Activated T-helper 1 cell treated with anti-CD3 and anti-CD28 coated beads, Interleukin-2, amount 50 U/mL, for 16 hours (primary cell): ENCODE measurements around the gene MLLT3.

Experiments used
- DNase-seq, 2 donors: peaks; one replicate each; pipeline ENCODE4 v3.0.0-alpha.2; 2020; ENCODE audit warnings: low read depth in 1 of 2, low spot score in 1 of 2

Gene MLLT3

DNA sequence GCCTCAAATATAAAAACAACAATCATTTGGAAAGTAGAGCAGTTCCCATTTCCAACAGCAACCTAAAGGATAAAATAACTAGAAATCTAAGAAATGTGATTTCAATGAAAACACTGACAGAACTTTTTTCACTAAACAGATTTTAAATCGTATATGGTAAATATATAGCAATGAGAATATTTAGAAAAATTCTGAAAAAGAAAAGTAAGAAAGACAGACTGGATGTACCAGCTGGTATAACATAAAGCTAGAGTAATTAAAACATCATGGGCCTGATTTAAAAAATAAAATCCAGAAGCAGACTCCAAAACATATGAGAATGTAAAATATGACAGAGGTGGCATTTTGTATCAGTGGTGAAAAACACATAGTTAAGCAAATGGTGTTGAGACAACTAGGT, 308.9 kb downstream of the MLLT3 start:
- DNase-seq = no peak

DNA sequence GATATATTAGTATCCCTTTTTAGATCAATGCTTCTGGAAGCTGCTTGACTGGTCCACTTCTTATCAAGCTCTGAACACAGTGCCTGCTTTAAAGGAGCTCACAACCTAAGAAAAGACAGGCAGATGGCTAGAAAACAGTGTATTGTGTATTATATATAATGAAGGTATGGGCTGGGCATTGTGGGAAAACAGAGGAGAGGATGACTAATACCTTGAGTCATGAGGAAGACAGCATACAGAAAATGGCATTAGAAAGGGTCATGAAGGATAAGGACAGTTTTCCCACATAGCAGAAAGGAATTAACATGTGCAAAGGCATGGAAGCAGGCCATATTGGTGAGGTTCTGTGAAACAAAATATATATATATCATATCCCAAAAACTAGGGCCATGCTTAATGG, 309.6 kb downstream of the MLLT3 start:
- DNase-seq = no peak

DNA sequence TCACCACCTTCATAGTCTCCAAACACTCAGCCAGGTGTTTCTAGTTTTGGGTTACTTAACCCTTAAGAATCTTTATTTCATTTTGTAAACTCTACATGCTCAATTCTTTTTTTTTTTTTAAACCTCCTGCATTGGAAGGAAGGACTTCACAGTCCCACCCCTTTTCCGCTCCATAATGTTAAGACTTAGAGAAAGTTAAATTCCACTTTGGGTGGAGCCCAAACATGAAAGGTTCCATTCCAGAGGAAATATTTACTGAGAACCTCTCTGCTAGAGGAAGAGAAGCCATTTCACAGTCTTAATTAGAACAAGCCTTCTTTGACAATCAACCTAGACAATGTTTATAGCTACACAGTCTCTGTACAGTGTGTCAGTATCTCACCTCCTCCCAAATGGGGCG, 312.3 kb downstream of the MLLT3 start:
- no peak for DNase-seq

DNA sequence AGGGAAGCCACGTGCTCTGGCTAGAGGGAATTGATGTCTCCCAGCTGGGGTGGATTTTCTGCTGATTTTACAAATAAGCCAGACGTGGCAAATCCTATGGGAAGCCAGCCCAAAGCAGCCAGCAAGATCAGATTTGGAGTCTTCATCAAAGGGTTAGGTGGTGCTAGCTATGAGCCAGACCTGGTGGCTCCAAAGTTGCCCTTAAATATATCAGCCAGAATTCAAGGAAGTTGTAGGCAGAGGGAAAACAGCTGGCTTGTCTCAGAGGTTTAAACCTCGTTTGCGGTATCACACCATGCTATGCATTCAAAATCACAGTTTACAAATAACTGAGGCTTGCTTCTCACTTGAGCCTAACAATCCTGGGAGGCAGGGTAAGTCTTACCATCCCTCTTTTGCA, 313.2 kb downstream of the MLLT3 start:
- DNase-seq = no peak

DNA sequence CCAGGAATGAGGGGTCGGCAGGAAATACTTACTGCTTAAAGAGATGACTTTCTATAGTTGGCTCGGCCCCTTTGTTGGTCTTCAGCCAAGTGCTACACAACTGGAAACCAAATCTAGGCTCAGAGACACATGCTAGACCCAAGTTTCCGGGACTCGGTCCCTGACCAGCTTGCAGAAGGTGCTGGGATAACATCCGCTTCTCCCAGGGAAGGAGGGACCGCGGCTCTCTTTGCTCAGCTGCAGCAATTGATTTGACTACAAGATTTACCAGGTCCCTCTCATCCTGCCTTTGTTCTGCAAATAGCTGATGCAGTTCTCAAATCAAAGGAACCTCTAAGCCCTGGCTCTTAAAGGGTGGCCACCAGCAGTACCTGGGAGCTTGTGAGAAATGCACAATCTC, 314.7 kb downstream of the MLLT3 start:
- DNase-seq = no peak

DNA sequence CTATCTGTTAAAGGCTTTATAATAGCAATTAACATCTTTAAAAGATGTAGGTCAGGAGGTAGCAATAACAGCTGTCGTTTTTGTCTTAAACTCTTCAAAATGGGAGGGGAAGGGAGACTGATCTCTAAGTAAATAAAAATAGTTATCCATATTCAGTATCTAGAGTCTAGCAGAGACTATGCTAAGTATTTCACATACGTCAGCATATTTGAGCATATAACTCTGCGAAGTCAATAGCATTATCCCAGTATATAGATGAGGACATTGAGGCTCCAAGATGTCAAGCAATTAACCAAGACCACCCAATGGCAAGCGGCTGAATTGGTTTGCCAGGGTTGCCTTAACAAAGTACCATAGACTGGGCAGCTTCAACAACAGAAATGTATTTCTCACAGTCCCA, 316.8 kb downstream of the MLLT3 start:
- DNase-seq = no peak

DNA sequence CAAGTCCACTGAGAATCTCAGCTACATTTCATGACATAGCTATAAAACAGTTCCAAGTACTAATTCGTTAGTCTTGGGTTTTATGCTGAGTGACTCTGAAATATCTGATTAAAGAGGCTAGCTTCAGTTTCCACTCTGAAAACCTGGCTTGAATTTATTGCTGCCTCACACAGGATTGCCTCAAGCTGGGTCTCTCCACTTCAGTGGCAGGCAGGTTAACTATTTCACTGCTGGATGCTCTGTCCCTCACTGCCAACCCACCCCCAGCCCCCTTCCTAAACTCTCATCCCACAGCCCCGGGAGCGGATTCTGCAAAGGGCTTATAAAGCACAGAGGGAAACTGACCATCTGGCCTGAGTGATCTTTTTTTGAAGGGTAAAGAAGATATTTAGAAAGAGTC, 318.3 kb downstream of the MLLT3 start:
- no peak for DNase-seq

DNA sequence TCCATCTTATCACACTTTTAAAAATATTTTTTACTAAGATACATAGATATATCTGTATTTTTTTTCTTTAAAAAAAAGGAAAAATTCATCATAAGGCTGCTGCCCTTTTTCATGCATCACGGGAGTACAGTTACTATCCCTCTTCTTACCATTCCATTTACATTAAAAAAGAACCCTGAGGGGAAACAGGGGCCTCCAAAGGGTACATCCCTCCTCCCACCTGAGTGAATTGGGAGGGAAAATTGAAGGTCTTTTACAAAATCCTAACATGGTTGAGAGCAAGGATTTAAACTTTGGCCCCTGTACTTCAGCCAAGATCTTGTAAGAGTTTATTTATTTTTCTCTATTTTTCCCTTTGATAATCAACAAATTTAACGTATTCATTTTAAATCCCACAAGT, 319.2 kb downstream of the MLLT3 start:
- DNase-seq = no peak

DNA sequence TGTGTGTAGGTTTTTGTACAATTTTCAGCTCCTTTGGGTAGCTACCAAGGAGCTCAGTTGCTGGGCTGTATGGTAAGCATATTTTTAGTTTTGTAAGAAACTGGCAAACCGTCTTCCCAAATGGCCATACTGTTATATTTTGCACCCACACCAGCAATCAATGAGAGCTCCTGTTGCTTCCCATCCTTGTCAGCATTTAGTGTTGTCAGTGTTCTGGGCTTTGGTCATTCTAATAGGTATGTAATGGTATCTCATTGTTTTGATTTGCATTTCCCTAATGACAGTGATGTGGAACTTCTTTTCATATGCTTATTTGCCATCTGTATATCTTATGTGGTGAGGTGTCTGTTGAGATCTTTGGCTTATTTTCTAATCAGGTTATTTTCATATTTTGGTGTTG, 320.1 kb downstream of the MLLT3 start:
- DNase-seq = no peak

DNA sequence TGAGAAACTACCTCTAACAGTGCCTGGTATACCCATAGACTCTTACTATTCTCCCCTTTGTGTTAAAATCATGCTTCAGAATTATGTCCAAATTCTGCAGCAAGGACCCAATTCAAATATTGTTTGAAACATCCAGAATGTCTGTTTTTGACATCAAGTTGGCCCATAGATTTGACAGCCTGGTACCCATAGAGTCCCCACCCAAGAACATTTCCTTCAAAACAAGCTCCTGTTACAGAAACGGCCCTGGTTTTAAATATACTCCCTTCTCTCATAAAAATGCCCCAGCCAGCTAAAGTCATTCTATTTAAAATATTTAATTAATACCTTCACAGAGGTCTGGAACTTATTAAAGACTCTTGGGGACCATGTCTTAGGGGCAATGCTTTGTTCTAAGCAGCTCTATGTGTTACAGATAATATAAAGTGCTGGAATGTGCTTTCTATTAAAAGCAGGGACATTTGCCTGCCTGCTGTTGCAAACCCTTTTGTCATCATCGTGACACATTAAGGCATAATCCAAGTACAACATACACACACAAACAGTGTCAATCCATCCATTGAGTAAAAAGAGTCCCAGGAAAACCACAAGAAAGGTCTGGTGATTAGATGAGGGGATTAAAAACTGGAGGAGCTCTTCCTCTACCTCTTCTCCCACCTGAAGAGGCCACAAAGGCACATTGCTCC, 321.7 kb downstream of the MLLT3 start:
- DNase-seq = no peak

DNA sequence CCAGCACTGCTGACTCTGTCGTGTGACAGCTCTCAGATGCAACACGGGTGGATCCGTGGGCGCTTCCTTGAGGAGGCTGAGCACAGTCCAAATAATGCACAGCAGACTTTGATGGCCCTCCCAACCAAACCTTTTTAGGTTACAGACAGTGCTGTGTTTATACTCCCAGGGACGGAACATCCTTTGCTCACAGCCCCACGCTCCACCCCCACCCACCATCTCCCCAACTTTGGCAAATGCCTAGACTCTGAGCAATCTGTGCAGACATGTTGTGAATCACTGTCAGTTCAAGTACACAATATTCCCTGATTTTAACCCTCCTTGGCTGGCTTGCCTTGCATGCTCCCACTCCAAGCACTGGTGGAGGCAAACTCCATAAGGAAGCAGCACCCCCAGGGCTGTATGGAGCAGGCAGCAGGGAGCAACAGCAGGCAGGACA, 324.6 kb downstream of the MLLT3 start:
- no peak for DNase-seq

DNA sequence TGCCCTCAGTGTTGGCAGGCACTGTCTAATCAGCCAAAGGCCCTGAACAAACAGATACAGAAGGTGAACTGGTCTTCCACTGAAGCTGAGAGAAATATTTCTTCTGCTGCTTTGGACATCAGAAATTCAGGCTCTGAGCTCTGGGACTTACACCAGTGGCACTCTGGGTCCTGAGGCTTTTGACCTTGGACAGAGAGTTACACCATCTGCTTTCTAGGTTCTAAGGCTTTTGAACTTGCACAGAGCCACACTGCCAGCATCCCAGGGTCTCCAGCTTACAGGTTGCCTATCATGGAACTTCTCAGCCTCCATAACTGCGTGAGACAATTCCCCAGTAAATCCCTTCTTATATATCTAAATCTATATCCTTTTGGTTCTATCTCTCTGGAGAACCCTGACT, 326.7 kb downstream of the MLLT3 start:
- DNase-seq = no peak

DNA sequence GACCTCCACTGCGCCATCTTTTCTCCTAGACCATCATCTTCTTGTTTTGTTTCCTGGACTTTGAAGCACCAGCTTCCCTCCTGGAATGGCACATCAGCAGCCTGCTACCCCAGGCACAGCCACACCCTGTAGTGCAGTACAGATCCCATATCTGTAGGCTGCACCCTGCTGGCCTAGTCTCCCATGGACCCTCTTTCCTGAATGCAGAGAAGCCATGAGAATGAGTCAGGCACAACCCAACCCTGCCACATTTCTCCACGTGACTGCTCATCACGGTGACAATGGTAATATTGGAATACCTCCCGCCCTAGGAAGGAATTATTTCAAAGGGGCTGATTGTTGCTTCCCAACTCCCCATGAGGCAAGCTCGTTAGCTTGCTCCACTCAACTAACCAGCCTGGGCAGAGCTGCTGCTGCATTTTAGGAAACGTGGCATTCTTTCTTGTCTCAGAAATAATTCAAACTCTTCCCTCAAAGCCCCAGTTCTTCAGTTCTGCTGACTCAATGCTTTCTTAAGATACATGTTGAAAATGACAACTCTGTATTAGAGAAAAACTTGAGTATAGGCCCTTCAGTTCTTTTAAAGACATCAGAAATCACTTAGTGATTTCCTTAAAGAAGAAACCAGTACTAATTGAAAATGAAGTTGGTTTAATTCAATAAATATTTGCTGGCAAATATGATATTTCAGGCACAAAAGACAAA, 328.1 kb downstream of the MLLT3 start:
- no peak for DNase-seq

DNA sequence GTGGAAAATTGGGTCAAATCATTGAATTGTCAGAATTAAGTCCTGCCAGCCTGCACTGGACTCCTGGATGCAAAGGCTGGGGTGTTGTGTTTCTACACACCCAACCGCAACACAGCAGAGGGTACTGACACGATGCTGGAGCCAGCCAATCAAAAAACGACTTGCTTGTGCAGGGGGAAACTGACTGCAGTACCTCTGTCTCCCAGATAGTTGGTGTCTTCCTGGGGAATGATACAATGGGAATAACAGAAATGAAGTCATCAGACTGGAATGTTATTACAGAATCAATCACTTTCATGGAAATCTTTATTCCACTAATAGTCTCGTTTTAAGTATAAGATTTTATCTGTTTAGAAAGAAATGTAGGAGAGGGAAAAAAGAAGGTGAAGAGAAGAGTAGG, 330.3 kb downstream of the MLLT3 start:
- no peak for DNase-seq
